ENCODE results near the gene ITPA.
"Not testable (repeated sequence)": the region's sequence is repeated elsewhere in the genome, so short reads cannot be mapped to it uniquely, and the experiment has no call there.

The ITPA gene

DNA sequence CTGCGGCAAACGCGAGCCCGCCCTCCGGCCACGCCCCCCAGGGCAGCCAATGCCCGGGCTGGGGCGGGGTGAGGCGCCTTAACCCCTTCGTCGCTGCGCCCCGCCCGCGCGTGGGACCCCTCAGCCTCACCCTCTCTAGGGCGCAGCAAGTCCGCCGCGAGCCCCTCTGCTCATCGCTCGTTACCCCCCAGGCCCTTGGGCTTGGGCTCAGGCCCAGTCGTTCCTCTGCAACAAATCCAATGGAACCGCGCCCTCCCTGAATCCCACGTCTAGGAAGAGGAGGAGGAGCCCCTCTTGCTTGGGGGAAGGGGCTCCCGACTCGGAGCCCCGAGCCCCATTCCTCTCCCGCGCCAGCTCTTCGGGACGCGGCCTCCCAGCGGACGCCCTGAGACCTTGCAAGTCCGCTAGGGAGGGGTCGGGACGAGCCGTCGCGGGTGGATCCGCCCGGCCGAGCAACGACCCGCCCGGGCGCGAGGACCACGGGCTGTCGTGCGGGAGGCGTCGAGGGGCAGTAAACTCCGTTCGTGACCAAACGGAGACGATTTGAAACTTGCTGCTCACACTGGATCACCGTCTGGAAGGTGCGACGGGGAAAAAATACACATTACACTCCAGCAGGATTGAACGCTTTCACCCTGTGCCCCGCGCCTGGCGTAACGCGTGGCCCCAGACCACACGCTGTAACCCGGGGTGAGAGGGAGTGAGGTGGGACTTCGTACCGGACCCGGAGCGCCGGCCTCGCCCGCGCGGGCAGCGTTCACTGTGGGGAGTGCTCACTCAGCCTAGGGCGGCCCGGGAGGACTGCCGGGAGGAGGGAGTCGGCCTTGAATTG is 35.5 kb upstream of the ITPA start:
- DNase-seq = peak; percentile 69

DNA sequence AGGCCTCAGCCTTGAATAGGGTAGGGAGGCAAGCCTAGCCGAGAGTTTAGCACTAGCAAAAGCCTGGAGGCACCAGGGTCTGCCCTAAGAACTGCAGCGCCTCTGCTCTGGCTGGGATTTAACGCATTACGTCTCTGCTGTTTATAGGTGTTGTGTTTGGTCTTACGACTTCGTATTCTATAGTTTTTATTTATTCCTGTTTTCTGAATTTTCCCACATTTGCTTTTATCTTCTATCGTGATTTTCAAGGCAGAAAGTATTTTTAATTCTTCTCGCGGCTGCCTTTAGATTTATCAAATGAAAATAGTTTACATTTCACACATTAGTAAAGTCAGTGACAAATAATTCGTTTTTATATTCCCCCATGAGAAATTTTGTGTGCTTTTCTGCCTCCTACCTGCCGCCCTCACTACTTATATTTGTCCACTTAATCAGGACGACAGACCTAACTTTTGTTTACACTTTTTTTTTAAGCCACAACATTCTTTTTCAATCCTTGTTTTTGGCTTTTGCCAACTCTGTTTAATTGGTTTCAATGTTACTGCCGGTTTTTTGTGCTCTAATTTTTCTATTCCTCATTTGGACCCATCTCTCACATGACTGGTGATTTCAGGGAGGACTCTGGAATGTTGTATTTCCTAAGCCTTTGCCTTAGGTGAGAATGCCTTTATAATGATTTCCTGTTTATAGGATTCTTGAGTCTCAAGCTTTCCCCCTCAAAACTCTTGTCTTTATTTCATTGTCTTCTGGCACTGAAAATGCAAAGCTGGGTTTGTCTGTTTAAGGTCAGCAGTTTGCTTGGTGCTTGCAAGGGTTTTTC is 34.6 kb upstream of the ITPA start:
- DNase-seq = no peak

DNA sequence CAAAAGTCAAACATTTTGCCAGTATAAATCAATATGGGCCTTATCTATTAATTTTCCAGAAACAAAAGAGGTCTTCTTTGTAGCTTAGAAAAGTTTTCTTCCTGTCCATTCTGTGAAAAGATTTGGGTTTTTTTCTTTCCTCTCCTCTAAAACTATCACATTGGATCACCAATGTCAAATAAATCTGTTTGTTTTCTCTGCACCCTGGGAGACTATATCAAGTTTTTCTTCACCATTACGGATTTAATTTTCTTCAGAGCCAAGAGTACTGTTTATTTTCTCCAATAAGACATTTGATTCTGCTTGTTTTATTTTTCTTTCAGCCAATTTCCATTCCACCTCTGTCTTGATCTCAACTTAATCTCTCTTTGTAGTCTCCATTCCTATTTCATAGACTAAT is 34.0 kb upstream of the ITPA start:
- no peak for DNase-seq

DNA sequence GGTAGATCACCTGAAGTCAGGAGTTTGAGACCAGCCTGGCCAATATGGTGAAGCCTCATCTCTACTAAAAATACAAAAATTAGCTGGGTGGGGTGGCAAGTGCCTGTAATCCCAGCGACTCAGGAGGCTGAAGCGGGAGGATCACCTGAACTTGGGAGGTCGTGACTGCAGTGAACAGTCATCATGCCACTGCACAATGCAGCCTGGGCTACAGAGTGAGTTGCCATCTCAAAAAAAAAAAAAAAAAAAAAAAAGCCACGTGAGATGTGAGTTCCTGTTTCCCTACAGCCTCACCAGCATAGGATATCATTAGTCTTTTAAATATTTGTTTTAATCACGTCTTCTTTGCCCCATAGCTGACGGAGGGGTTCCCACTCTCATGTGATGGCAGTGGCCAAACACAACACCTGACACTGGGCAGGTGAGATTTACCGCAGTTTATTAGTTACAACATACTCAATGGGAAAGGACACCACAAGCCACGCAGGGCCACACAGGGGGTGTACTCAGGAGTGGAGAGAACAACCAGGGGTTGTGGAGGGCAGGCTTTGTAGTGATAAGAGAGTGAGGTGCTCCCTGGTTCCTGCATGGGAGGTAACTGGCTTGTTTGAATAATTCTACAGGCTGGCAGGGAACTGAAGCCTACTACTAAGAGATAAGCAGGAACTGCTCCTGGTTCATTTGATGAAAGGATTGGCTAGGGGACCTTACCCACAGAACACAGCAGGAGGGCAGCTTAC is 31.4 kb upstream of the ITPA start:
- DNase-seq = no peak

DNA sequence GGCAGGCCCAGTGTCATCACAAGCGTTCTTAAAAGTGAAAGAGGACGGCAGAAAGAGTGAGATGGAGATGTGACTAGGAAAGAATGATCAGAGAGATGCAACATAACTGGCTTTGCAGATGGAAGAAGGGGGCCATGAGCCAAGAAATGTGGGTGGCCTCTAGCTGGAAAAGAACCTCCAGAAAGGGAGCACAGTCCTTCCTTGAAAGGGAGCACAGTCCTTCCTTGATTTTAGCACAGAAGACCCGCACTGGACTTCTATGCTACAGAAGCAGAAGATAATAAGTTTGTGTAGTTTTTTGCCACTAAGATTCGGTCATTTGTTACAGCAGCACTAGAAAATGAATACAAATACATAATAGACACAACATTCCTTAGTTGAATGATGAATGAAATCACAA is 29.0 kb upstream of the ITPA start:
- DNase-seq = no peak

DNA sequence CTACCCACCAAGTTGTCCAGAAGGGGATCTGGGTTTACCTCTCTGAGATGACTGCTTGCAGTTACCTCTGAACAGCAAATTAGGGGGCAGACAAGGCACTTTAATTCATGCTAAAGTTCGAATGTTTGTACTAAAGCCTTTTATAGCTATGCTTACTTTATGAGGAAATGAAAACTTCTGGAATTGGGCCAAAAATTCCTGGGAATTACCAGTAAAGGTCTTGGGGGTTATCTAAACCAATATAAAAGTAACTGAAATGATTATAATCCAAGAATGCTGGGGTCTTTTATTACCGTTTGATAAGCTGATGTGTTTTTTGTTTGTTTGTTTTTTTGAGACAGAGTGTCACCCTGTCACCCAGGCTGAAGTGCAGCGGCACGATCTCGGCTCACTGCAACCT is 28.0 kb upstream of the ITPA start:
- DNase-seq = no peak

DNA sequence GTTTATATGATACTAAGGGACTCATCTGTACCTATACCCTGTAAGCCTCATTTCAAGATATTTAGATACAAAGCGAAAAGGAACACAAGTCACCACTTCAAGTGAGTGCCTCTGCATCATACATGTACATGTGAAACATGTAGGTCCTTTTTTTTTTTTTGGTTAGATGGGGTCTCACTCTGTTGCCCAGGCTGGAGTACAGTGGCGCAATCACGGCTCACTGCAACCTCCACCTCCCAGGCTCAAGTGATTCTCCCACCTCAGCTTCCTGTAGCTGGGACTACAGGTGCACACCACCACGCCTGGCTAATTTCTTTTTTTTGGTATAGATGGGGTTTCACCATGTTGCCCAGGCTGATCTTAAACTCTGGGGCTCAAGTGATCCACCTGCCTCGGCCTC is 26.9 kb upstream of the ITPA start:
- DNase-seq = not testable (repeated sequence)

DNA sequence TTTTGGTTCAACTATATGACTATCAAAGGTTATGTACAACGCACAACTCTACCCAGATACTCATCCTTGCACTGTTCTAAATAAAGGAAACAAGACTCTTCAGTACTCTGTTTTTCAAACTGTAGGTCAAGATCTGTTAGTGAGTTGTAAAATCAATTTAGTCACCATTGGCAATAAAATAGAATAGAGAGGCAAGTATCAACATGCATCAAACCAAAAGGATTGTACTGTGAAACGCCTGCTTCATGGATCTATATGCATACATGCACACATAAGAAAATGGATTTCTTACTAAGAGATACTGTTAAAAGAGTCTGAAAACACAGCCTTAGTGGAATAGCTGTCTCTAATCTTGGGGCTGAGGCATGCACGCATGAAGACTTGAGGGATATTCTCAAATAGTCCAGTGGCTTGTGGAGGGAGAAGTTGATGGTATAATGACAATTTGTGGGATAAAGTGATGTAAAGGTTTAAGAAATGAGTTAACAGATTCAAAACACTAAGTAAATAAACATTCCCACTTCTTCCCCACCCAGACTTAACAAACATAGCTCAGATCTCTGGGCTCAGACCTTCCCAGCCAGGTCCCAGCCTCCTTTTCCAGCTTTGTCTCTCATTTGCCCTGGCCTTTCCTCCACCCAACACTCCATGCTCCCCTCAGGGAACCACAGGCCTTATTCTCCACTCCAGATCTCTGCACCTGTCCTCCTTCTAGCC is 25.2 kb upstream of the ITPA start:
- DNase-seq = no peak

DNA sequence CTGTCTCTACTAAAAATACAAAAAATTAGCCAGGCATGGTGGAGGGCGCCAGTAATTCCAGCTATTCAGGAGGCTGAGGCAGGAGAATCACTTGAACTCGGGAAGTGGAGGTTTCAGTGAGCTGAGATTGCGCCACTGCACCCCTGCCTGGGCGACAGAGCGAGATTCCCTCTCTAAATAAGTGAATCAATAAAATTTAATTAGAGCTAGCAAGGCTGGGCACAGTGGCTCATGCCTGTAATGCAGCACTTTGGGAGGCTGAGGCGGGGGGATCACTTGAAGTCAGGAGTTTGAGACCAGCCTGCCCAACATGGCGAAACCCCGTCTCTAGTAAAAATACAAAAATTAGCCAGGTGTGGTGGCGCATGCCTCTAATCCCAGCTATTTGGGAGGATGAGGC is 21.4 kb upstream of the ITPA start:
- not testable (repeated sequence) for DNase-seq

DNA sequence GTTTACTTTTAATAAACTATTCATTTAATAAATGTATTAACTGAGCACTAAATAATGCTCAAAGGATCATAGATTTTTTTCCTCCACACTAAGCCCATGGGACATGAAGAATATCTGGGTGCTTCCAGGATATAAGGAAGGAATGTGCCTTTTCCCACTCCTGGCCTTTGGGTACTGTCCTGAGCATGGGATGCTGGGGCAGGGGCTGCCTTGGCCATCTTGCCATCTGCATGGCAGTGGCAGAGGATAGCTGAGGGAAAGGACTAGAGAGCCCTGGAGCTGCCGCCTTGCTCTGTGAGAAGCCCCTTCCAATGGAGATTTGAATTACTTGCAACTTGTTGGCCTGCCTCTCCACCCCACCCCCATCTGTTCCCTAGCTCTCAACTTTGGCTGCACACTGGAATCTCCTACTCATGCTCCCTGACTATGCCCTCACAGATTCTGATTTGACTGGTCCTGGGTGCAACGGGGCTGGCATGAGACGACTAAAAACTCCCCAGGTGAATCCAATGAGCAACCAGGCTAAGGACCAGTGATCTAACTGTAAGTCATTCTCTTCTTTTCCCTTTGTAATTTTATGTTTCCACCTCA is 20.4 kb upstream of the ITPA start:
- no peak for DNase-seq

DNA sequence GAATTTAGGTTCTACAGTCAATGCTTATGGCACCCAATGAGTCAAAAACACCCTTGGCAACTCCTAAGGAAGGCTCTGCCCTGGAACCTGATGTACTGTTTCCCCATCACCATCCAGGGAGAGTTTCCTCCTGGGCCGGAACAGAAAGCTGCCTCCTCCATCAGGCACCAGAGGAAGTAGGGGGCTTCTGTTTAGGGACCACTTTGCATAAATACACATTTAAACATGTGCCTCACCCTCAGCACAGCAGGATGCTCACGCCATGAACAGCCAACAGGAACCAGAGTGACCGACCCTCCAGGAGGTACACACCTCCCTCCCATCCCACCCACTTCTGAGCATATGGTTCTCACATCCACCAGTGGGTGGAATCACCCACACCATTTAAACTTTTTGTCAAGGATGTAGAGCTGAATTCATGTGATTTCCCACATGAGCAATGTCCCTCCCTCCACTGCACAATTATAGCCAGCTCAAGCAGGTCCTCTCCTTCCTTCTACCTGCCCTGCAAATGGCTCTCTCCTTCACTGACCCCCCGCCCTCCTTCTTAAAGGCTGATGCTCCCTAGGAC is 19.7 kb upstream of the ITPA start:
- DNase-seq = no peak

DNA sequence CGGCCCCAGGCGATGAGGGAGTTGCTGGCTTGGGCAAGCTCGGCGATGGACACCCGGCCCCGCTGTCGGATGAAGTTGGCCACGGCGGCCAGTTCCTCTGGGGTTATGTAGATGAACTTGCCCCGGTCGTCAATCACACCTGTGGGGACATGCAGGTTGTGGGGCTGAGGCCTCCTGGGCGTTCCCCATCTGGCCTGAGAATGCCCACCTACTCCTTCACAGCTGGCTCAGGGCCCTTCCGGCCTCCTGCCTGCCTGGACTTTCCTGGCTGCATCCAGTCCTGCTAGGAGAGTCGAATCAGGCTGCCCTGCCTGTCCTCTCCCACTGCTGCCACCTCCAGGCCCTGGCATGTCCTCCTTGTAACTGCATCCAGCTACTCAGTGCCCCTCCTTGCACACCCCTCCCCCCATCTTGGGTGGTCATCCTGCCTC is 18.6 kb upstream of the ITPA start:
- DNase-seq = no peak

DNA sequence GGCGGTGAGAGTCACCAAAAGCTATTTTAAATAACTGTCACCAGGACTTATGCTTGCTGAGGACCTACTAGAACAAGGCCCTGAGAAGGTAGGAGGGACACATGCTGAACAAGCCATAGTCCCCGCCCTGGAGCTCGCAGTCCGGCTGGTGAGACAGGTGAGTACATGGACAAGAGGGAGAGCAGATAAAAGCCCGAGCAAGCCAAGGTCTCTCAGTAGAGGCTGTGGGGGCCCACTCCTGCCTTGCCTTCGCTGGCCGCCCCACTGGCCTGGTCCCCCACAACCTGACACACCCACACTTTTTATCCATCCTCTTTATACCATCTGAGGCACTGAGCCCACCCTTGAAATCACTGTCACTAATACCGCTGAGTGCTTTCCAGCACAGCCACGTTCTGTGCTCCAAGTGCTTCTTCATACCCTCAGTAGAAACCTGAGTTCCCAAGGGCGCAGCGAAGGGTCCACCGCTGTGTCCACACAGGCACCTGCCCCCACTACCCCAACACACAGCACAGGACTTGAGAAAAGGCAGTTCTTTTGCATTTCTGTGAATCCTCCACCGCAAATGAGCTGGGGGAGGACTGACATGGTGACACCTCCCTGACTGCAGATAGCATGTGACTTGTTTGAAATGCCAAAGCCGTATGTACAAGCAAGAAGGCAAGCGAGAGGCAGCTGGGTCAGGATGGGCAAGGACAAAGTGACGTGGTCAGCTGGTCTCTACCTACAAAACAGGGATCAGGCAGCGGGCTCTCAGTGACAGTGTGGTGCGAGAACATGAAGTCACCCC is 16.9 kb upstream of the ITPA start:
- no peak for DNase-seq

DNA sequence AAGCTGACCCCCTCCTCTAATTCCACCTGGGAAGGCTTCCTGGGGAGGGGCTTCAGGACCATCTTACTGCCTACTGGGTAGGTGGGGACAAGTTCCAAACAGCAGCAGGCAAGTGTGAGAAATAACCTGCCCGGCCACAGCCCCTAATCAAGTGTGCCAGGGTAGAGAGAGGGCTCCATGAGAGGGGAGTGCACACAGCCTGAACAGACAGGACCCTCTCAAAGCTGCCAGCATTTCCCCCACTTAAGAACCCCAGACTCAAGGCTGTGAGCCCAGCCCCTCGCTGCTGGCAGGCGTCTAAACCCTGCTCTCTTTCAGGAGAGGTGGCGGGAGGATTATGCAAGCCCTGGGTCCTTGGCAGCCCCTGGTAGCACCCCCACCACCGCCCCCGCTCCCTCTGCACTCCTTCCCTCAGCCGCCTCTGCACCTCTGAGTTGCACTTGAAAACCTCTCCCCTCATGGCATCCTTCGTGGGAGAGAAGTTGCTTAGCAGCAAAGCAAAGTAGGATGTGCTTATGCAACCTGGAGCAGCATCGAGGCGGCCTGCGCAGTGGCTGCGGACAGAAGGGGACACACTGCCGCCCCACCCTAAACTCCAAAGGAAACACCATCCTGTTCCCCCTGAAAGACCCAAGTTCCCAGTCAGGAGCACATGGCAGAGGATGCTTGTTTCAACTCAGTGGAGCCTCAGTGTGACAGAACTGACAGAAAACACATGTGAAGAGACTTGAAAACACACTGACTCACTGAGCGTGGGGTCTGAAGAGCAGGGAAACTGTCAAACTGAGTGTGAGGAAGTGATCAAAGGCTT is 15.3 kb upstream of the ITPA start:
- no peak for DNase-seq

DNA sequence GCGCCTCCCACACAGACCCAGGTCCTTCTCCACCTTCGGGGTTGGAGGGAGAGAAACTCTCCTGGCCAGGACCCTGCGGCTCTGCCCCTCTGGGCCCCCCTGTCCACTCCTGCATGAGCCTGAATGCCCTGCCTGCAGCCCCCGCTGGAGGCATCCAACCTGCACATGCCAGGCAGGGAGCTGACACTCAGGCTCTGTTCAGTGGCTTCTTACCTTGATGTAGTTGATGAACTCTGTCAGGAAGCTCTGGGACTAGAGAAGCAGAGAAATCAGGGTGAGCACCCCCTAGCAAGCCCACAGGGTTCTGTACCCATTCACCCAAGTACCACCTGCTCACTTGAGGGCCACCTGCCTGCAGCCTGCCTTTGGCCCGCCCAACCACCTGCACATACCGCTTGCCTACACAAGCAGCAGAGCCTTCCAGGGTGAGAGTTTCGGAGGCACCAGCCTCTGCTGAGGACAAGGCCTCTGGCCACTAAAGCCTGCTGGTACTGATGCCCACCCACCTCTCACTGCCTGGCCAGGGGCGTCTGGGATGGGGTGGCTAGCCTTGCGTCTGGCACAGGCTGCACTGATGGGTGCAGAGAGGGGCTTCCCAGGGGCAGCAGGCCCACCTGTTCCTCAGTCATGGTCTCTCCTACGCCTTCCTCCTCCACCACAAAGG is 14.5 kb upstream of the ITPA start:
- no peak for DNase-seq

DNA sequence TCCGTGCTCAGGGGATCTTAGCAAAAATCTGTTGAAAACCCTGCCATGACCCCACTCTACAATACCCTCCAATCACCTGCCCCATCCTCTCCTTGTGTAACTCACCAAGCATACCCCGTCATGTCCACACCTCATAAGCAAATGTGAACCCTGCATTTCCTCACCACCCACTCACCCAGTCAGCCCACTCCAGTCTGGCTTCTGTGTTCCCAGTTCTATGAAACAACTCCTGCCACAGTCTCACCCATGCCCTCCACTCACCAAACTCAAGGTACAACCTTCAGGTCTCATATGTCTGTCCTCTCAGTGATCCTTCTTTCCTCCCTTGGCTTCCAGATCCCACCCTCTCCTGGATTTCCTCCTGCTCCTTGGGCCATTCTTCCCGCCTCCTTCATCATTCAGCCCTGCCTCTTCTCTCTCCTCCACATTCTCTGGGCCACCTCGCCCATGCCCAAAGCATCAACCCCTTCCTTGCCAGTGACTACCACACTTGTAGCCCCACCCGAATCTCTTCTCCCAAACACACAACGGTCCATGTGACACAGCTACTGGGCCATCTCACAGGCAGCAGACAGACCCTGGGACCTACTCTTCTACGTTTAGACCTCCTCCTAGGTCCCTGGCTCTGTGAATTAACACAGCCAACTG is 13.6 kb upstream of the ITPA start:
- DNase-seq = no peak

DNA sequence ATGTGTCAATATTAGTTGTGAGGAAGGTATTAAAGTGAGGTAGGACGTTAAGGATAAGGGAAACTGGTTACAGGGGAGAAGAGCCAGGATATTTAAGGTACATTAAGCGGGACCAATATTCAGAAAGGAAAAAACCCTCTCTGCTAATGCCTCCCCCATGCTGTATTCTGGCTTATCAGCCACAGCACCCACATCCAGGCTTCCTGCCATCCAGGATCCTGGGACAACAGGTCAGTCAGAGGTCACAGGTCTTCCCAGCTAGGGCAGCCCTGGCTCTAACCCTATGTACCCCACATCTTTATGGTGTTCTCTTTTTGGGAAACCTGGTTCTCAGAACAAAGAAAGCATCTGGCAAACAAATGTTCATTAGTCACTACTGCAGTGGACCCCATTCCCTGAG is 10.1 kb upstream of the ITPA start:
- DNase-seq = no peak

DNA sequence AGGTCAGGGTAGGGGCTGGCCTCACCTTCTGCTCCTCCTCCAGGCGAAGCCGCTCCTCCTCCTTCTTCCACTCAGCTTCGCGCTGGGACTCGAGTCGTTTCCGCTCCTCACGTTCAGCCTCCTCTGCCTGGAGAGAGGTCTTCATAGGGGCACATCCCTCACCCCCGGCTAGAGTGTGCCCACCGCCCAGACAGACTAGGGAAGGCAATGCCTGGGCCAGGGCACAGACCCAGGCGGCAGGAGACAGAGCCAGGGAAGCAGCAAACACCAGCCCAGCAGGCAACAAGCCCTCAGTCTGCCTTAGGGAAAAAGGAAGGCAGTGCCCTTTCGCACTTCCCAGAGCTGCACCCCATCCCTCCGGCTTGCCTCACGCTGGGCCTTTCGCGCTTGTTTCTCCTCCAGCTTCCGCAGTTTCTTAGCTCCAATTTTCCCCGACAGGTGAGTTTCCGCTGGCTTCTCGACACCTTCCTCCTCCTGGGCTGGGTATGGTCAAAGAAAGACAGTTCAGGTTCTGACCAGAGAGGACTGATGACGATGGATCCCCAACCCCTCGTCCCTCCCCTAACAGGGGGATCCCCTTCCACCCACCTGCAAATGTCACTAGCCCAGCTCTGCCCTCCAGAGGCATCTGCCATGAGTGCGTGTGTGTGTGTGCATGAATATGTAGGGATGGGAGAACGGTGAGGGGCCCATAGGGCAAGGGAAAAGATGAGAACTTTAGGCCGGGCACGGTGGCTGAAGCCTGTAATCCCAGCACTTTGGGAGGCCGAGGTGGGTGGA is 9.1 kb upstream of the ITPA start:
- no peak for DNase-seq

DNA sequence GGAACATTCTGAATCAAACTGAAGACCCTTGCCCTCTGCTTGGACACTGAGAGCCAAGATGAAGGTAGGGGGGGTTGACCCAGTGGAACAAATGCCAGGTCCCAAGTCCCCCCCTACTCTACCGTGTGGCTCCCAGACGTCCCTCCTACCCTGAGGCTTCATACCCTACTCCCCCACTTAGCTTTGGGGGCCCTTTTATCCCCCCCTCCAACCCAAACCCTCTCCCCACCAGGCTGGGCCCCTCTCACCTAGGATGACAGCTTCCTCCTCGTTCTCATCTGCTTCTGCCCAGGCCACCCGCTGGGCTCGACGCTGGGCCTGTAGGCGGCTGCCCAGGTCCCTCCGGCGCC is 6.4 kb upstream of the ITPA start:
- DNase-seq = no peak
